ENCODE measurements around the gene PIAS4. TPM values are rescaled to one million over a fixed set of nuclear protein-coding genes. Genes with fewer than 3 reads are reported as not detected.

PIAS4 gene
- total and polyA plus RNA-seq, 2 of the 13 experiments (the other 11 are each of a cell fraction or from before 2014, with no cell fraction given): 9.0 to 20.1 TPM

GRCh38 chr19:4031420-4031819 lies 23.9 kb downstream of the PIAS4 start (continued):
- TF ChIP-seq, protein P1, sequence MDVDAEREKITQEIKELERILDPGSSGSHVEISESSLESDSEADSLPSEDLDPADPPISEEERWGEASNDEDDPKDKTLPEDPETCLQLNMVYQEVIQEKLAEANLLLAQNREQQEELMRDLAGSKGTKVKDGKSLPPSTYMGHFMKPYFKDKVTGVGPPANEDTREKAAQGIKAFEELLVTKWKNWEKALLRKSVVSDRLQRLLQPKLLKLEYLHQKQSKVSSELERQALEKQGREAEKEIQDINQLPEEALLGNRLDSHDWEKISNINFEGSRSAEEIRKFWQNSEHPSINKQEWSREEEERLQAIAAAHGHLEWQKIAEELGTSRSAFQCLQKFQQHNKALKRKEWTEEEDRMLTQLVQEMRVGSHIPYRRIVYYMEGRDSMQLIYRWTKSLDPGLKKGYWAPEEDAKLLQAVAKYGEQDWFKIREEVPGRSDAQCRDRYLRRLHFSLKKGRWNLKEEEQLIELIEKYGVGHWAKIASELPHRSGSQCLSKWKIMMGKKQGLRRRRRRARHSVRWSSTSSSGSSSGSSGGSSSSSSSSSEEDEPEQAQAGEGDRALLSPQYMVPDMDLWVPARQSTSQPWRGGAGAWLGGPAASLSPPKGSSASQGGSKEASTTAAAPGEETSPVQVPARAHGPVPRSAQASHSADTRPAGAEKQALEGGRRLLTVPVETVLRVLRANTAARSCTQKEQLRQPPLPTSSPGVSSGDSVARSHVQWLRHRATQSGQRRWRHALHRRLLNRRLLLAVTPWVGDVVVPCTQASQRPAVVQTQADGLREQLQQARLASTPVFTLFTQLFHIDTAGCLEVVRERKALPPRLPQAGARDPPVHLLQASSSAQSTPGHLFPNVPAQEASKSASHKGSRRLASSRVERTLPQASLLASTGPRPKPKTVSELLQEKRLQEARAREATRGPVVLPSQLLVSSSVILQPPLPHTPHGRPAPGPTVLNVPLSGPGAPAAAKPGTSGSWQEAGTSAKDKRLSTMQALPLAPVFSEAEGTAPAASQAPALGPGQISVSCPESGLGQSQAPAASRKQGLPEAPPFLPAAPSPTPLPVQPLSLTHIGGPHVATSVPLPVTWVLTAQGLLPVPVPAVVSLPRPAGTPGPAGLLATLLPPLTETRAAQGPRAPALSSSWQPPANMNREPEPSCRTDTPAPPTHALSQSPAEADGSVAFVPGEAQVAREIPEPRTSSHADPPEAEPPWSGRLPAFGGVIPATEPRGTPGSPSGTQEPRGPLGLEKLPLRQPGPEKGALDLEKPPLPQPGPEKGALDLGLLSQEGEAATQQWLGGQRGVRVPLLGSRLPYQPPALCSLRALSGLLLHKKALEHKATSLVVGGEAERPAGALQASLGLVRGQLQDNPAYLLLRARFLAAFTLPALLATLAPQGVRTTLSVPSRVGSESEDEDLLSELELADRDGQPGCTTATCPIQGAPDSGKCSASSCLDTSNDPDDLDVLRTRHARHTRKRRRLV (CRISPR knock-in tag; IDR thresholded peaks at IDR 0.05): no peak
- TF ChIP-seq ATF5 (CRISPR knock-in tag; IDR thresholded peaks at IDR 0.05; ENCODE audit: low read depth) (no peak), IRF2 (CRISPR knock-in tag; IDR thresholded peaks at IDR 0.05) (no peak)
- TF ChIP-seq, protein P2, sequence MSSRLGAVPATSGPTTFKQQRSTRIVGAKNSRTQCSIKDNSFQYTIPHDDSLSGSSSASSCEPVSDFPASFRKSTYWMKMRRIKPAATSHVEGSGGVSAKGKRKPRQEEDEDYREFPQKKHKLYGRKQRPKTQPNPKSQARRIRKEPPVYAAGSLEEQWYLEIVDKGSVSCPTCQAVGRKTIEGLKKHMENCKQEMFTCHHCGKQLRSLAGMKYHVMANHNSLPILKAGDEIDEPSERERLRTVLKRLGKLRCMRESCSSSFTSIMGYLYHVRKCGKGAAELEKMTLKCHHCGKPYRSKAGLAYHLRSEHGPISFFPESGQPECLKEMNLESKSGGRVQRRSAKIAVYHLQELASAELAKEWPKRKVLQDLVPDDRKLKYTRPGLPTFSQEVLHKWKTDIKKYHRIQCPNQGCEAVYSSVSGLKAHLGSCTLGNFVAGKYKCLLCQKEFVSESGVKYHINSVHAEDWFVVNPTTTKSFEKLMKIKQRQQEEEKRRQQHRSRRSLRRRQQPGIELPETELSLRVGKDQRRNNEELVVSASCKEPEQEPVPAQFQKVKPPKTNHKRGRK (CRISPR knock-in tag; IDR thresholded peaks at IDR 0.05): no peak

- FAIRE-seq: no peak
- POLR2A ChIA-PET: no interaction called here
- TF ChIP-seq SNAPC2 (CRISPR knock-in tag; IDR thresholded peaks at IDR 0.05): no peak
- no peak for TF ChIP-seq SPEN (CRISPR knock-in tag; IDR thresholded peaks at IDR 0.05; ENCODE audit: low read depth)
- TF ChIP-seq RFXANK (CRISPR knock-in tag; IDR thresholded peaks at IDR 0.05): no peak
- no peak for TF ChIP-seq CBX1 (IDR thresholded peaks at IDR 0.05; ENCODE audit: low read depth)
- no peak for TF ChIP-seq NONO (IDR thresholded peaks at IDR 0.05)
- no peak for TF ChIP-seq NONO (CRISPR knock-in tag; conservative IDR thresholded peaks at IDR 0.05)
- TF ChIP-seq ZBTB33 (CRISPR knock-in tag; IDR thresholded peaks at IDR 0.05): 0 out of 2 replicates have a peak, but pooled peaks have one; percentile 25
- TF ChIP-seq, protein P3, sequence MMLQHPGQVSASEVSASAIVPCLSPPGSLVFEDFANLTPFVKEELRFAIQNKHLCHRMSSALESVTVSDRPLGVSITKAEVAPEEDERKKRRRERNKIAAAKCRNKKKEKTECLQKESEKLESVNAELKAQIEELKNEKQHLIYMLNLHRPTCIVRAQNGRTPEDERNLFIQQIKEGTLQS (CRISPR knock-in tag; IDR thresholded peaks at IDR 0.05): no peak
- TF ChIP-seq SUZ12 (IDR thresholded peaks at IDR 0.05; ENCODE audit: low read depth, low read length): no peak
- TF ChIP-seq ZSCAN29 (CRISPR knock-in tag; conservative IDR thresholded peaks at IDR 0.05): no peak
- TF ChIP-seq DNMT3B (CRISPR knock-in tag; conservative IDR thresholded peaks at IDR 0.05): no peak
- TF ChIP-seq ISX (CRISPR knock-in tag; conservative IDR thresholded peaks at IDR 0.05): no peak
Observed at GRCh38 chr19:4032436-4032835, 24.9 kb downstream of the PIAS4 start.

More at GRCh38 chr19:4032436-4032835, 24.9 kb downstream of the PIAS4 start:
- intact Hi-C loops (cut with micrococcal nuclease; ENCODE audit: unreplicated experiment): no loop called here
- ATAC-seq (no peak), DNase-seq (ENCODE audit: low spot score) (no peak)
- in situ Hi-C loops (cut with HindIII; ENCODE audit: extremely low pct_ligation_motif_present, low pct_unique_long_range_greater_than_20kb): no loop called here
- no peak overlapping the region for H3K4me3 ChIP-seq (replicated peaks in 1 of 3; ENCODE audit: insufficient read depth in 1 of 3, low read depth in 2 of 3, low read length in 3 of 3)
- no peaks in the 10 kb centered on the region for H3K79me2 ChIP-seq (ENCODE audit: insufficient read depth, low read length)
- CTCF ChIA-PET (ENCODE audit: low intra/inter-chr PET ratio, low total read pairs): no interaction called here
- no peaks in the 10 kb centered on the region for H3K9me3 ChIP-seq (ENCODE audit: low read length)
- no peak overlapping the region for H2AFZ ChIP-seq (ENCODE audit: low read length)
- no peaks in the 10 kb centered on the region for H4K20me1 ChIP-seq (ENCODE audit: insufficient read depth, low read length)
- no peak overlapping the region for H3K4me2 ChIP-seq (ENCODE audit: low read depth, low read length)
- 92% methylated on average over 15 of the region's 16 CpGs for WGBS (ENCODE audit: low lambda C conversion rate)
- H3K27ac ChIP-seq (ENCODE audit: extremely low read length, insufficient read depth, low read length): no peak overlapping the region
- no TSS peak for BruUV-seq (replicated peaks)
- peaks cover 15 to 29% of the 10 kb centered on the region in 2 experiments; a peak in 4 of 5 replicates for H3K36me3 ChIP-seq (replicated peaks in 1 of 2; ENCODE audit: control insufficient read depth in 1 of 2, insufficient read depth in 2 of 2, low read length in 2 of 2)
- H3K9ac ChIP-seq (ENCODE audit: insufficient read depth, low read depth, low read length): no peak overlapping the region
- no peaks in the 10 kb centered on the region for H3K4me1 ChIP-seq (ENCODE audit: insufficient read depth, low read length)
- H3K27me3 ChIP-seq (ENCODE audit: control insufficient read depth in 1 of 2, insufficient read depth in 2 of 2, low read length in 2 of 2): no peaks in the 10 kb centered on the region

Measured in HepG2 (cell line).